ENCODE results near the gene RASAL2.

DNA sequence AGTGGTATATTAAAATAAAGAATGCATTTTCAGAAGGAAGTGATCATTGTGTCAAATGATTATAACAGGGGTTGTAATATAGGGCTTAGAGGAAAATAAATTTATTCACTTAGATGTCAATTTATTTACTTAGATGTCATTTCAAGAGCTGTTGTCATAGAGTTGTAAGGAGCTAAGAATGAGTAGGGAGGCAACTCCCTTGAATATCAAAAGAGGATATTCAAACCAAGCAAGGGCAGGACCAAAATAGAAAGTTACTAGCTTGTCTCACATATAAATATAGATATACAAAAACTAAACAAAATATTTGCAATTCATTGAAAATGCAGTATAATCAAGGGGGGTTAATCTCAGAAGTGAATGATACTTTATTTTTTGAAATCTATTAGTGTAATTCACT lies 16.0 kb upstream of the RASAL2 start:
- TF ChIP-seq, protein P1, sequence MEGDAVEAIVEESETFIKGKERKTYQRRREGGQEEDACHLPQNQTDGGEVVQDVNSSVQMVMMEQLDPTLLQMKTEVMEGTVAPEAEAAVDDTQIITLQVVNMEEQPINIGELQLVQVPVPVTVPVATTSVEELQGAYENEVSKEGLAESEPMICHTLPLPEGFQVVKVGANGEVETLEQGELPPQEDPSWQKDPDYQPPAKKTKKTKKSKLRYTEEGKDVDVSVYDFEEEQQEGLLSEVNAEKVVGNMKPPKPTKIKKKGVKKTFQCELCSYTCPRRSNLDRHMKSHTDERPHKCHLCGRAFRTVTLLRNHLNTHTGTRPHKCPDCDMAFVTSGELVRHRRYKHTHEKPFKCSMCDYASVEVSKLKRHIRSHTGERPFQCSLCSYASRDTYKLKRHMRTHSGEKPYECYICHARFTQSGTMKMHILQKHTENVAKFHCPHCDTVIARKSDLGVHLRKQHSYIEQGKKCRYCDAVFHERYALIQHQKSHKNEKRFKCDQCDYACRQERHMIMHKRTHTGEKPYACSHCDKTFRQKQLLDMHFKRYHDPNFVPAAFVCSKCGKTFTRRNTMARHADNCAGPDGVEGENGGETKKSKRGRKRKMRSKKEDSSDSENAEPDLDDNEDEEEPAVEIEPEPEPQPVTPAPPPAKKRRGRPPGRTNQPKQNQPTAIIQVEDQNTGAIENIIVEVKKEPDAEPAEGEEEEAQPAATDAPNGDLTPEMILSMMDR (IDR thresholded peaks at IDR 0.05): no peak
- TF ChIP-seq POLR2A (IDR thresholded peaks at IDR 0.05): no peak
